ENCODE results near the gene PCSK2.

PCSK2 gene

GRCh38 chr20:17441745-17442144 lies 214.9 kb downstream of the PCSK2 start:
- in situ Hi-C loops (cut with HindIII; ENCODE audit: low sequenced_read_pairs) = no loop called here
- TF ChIP-seq CTCF (IDR thresholded peaks at IDR 0.05; ENCODE audit: low read depth, low read length, missing control alignments) = no peak
- H3K4me3 ChIP-seq (ENCODE audit: low read depth, low read length) = no peak overlapping the region
- no peak for DNase-seq (ENCODE audit: low read depth)

GRCh38 chr20:17442588-17442987 lies 215.7 kb downstream of the PCSK2 start:
- in situ Hi-C loops (cut with HindIII; ENCODE audit: low sequenced_read_pairs) = no loop called here
- no peak for TF ChIP-seq CTCF (IDR thresholded peaks at IDR 0.05; ENCODE audit: low read depth, low read length, missing control alignments)
- no peak overlapping the region for H3K4me3 ChIP-seq (ENCODE audit: low read depth, low read length)
- DNase-seq (ENCODE audit: low read depth) = no peak

GRCh38 chr20:17443131-17443858 lies 216.5 kb downstream of the PCSK2 start:
- no peak for DNase-seq (ENCODE audit: low read depth)
- no peak for TF ChIP-seq CTCF (IDR thresholded peaks at IDR 0.05; ENCODE audit: low read depth, low read length, missing control alignments)
- no peak overlapping the region for H3K4me3 ChIP-seq (ENCODE audit: low read depth, low read length)
- in situ Hi-C loops (cut with HindIII; ENCODE audit: low sequenced_read_pairs) = no loop called here

GRCh38 chr20:17444091-17444490 lies 217.3 kb downstream of the PCSK2 start:
- H3K4me3 ChIP-seq (ENCODE audit: low read depth, low read length) = no peak overlapping the region
- no peak for DNase-seq (ENCODE audit: low read depth)
- in situ Hi-C loops (cut with HindIII; ENCODE audit: low sequenced_read_pairs) = no loop called here
- no peak for TF ChIP-seq CTCF (IDR thresholded peaks at IDR 0.05; ENCODE audit: low read depth, low read length, missing control alignments)

- no peak for DNase-seq (ENCODE audit: low read depth)
- in situ Hi-C loops (cut with HindIII; ENCODE audit: low sequenced_read_pairs) = no loop called here
- no peak overlapping the region for H3K4me3 ChIP-seq (ENCODE audit: low read depth, low read length)
- TF ChIP-seq CTCF (IDR thresholded peaks at IDR 0.05; ENCODE audit: low read depth, low read length, missing control alignments) = no peak
Measured at GRCh38 chr20:17445543-17445942, 218.7 kb downstream of the PCSK2 start.

- no peak overlapping the region for H3K4me3 ChIP-seq (ENCODE audit: low read depth, low read length)
- no peak for TF ChIP-seq CTCF (IDR thresholded peaks at IDR 0.05; ENCODE audit: low read depth, low read length, missing control alignments)
- in situ Hi-C loops (cut with HindIII; ENCODE audit: low sequenced_read_pairs) = no loop called here
- DNase-seq (ENCODE audit: low read depth) = no peak
Measured at GRCh38 chr20:17446171-17446570, 219.3 kb downstream of the PCSK2 start.
